ENCODE results near the gene ZBTB12. TPM values are rescaled to one million over a fixed set of nuclear protein-coding genes. Genes with fewer than 3 reads are reported as not detected.

Gene ZBTB12
- total and polyA plus RNA-seq, 2 of the 13 experiments (the other 11 are each of a cell fraction or from before 2014, with no cell fraction given): 4.8 to 6.0 TPM

DNA sequence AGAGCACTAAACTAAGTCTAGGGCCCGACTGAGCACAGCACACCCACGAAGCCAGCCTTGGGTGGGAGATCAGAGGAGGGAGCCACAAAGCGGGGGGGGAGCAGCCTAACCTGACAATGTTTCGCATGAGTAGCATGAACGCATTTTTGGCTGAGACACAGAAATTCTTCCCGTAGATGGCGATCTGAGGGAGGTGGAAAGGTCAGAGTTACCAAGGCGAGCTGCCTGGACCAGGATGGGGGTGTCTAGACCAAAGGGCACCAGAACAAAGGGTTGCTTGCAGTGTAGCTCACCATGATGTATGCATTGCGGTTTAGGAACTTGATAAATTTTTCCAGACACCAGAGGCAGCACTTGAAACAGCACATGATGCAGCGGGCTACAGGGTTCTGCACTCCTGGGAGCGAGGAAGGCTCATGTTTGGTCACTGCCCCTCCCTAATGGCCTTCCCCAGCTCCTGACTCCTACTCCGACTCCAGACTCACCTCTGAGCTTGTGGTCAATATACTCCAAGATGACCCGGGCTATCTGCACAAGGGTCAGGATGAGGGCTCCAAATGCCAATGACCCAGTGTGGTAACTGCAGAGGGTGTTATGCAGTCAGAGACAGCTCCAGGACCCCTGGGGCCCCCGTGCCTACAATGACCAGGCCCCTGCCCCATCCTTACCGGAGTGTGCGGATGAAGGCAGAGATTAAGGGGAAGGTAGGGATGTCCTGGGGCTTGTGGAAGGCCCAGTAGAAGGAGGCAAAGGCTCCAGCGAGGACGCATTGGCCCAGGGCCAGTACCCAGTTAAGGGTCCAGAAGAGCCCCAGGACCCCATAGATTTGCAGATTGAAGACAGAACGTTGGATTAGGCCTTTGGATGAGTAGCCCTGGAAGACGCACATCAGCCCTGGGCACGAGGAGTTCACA lies 36.4 kb downstream of the ZBTB12 start (continued):
- TF ChIP-seq, protein P1, sequence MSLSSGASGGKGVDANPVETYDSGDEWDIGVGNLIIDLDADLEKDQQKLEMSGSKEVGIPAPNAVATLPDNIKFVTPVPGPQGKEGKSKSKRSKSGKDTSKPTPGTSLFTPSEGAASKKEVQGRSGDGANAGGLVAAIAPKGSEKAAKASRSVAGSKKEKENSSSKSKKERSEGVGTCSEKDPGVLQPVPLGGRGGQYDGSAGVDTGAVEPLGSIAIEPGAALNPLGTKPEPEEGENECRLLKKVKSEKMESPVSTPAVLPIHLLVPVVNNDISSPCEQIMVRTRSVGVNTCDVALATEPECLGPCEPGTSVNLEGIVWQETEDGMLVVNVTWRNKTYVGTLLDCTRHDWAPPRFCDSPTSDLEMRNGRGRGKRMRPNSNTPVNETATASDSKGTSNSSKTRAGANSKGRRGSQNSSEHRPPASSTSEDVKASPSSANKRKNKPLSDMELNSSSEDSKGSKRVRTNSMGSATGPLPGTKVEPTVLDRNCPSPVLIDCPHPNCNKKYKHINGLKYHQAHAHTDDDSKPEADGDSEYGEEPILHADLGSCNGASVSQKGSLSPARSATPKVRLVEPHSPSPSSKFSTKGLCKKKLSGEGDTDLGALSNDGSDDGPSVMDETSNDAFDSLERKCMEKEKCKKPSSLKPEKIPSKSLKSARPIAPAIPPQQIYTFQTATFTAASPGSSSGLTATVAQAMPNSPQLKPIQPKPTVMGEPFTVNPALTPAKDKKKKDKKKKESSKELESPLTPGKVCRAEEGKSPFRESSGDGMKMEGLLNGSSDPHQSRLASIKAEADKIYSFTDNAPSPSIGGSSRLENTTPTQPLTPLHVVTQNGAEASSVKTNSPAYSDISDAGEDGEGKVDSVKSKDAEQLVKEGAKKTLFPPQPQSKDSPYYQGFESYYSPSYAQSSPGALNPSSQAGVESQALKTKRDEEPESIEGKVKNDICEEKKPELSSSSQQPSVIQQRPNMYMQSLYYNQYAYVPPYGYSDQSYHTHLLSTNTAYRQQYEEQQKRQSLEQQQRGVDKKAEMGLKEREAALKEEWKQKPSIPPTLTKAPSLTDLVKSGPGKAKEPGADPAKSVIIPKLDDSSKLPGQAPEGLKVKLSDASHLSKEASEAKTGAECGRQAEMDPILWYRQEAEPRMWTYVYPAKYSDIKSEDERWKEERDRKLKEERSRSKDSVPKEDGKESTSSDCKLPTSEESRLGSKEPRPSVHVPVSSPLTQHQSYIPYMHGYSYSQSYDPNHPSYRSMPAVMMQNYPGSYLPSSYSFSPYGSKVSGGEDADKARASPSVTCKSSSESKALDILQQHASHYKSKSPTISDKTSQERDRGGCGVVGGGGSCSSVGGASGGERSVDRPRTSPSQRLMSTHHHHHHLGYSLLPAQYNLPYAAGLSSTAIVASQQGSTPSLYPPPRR (CRISPR knock-in tag; IDR thresholded peaks at IDR 0.05; ENCODE audit: borderline replicate concordance): peak; percentile 90
- TF ChIP-seq, protein P2, sequence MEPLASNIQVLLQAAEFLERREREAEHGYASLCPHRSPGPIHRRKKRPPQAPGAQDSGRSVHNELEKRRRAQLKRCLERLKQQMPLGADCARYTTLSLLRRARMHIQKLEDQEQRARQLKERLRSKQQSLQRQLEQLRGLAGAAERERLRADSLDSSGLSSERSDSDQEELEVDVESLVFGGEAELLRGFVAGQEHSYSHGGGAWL (CRISPR knock-in tag; IDR thresholded peaks at IDR 0.05): no peak; the same call in 1 of the 2 replicates
- TF ChIP-seq, protein P3, sequence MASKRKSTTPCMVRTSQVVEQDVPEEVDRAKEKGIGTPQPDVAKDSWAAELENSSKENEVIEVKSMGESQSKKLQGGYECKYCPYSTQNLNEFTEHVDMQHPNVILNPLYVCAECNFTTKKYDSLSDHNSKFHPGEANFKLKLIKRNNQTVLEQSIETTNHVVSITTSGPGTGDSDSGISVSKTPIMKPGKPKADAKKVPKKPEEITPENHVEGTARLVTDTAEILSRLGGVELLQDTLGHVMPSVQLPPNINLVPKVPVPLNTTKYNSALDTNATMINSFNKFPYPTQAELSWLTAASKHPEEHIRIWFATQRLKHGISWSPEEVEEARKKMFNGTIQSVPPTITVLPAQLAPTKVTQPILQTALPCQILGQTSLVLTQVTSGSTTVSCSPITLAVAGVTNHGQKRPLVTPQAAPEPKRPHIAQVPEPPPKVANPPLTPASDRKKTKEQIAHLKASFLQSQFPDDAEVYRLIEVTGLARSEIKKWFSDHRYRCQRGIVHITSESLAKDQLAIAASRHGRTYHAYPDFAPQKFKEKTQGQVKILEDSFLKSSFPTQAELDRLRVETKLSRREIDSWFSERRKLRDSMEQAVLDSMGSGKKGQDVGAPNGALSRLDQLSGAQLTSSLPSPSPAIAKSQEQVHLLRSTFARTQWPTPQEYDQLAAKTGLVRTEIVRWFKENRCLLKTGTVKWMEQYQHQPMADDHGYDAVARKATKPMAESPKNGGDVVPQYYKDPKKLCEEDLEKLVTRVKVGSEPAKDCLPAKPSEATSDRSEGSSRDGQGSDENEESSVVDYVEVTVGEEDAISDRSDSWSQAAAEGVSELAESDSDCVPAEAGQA (IDR thresholded peaks at IDR 0.05; ENCODE audit: low read depth): peak; percentile 69
- TF ChIP-seq, protein P3 (CRISPR knock-in tag; IDR thresholded peaks at IDR 0.05; ENCODE audit: borderline replicate concordance): no peak
- TF ChIP-seq ATF7-NPFF (CRISPR knock-in tag; IDR thresholded peaks at IDR 0.05; ENCODE audit: low read depth): peak; percentile 64; the same call in 1 of the 2 replicates
- TF ChIP-seq NFKBIZ (CRISPR knock-in tag; IDR thresholded peaks at IDR 0.05): peak; percentile 86
- TF ChIP-seq, protein P4, sequence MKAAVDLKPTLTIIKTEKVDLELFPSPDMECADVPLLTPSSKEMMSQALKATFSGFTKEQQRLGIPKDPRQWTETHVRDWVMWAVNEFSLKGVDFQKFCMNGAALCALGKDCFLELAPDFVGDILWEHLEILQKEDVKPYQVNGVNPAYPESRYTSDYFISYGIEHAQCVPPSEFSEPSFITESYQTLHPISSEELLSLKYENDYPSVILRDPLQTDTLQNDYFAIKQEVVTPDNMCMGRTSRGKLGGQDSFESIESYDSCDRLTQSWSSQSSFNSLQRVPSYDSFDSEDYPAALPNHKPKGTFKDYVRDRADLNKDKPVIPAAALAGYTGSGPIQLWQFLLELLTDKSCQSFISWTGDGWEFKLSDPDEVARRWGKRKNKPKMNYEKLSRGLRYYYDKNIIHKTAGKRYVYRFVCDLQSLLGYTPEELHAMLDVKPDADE (CRISPR knock-in tag; IDR thresholded peaks at IDR 0.05): no peak
- TF ChIP-seq FOXK1 (CRISPR knock-in tag; IDR thresholded peaks at IDR 0.05; ENCODE audit: borderline replicate concordance, low read depth): peak; percentile 68; the same call in 1 of the 2 replicates
- TF ChIP-seq KLF16 (CRISPR knock-in tag; IDR thresholded peaks at IDR 0.05): no peak; a peak in 1 of 4 replicates
- TF ChIP-seq BRCA1 (CRISPR knock-in tag; IDR thresholded peaks at IDR 0.05): no peak
- TF ChIP-seq ZNF496 (CRISPR knock-in tag; IDR thresholded peaks at IDR 0.05; ENCODE audit: insufficient replicate concordance): no peak
- TF ChIP-seq, protein P5, sequence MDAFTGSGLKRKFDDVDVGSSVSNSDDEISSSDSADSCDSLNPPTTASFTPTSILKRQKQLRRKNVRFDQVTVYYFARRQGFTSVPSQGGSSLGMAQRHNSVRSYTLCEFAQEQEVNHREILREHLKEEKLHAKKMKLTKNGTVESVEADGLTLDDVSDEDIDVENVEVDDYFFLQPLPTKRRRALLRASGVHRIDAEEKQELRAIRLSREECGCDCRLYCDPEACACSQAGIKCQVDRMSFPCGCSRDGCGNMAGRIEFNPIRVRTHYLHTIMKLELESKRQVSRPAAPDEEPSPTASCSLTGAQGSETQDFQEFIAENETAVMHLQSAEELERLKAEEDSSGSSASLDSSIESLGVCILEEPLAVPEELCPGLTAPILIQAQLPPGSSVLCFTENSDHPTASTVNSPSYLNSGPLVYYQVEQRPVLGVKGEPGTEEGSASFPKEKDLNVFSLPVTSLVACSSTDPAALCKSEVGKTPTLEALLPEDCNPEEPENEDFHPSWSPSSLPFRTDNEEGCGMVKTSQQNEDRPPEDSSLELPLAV (CRISPR knock-in tag; conservative IDR thresholded peaks at IDR 0.05; ENCODE audit: low read depth): no peak
- TF ChIP-seq RBAK (CRISPR knock-in tag; IDR thresholded peaks at IDR 0.05): 0 out of 2 replicates have a peak, but pooled peaks have one; percentile 64

Data from HepG2 (cell line).